Endothelial cell of umbilical vein (primary cell): Measurements from ENCODE around the gene TMPRSS15. TPM values are rescaled to one million over a fixed set of nuclear protein-coding genes. Genes with fewer than 3 reads are reported as not detected.

Experiments used
- BruUV-seq: library from RNA; stranded (reverse); fragments of 400-500 nt; replicated peaks from 2 replicates; lab custom pipeline; 2021; lab: Mats Ljungman, UMichigan
- CTCF ChIA-PET: fragments of 300-600, 350-600 bp; sonication (Branson Sonifier 250); formaldehyde crosslinking; loops from one replicate; lab custom pipeline; 2021; ENCODE audit warnings: antibody characterized with exemption, inconsistent platforms; lab: Charles Lee
- POLR2A ChIA-PET: fragments of 300-600, 350-600 bp; sonication (Branson Sonifier 250); formaldehyde crosslinking; loops from one replicate; lab custom pipeline; 2021; ENCODE audit warnings: antibody characterized with exemption, inconsistent platforms; lab: Charles Lee
- DNase-seq: peaks from one replicate; pipeline ENCODE4 v3.0.0-alpha.2; 2011; ENCODE audit warnings: low read depth, low spot score
- FAIRE-seq: peaks from 2 replicates; lab custom pipeline; 2011; peaks lifted over from hg19 to GRCh38; lab: Jason Lieb, UNC
- H2AFZ ChIP-seq: 2 replicates; pipeline ENCODE4 v1.6.0; 2012; ENCODE audit warnings: low read depth, low read length, control low read depth, inconsistent platforms
- H3K27ac ChIP-seq: 2 replicates; pipeline ENCODE4 v1.5.1; 2011; ENCODE audit warnings: low read depth, mild to moderate bottlenecking, control low read depth, low read length, moderate library complexity; ENCODE audit not compliant: insufficient read depth
- H3K27me3 ChIP-seq, 2 experiments: 2 replicates each; pipeline versions ENCODE4 v1.6.0 to v1.6.1; 2011; ENCODE audit warnings: low read length in 2 of 2, mixed read lengths in 1 of 2; ENCODE audit not compliant: control insufficient read depth in 2 of 2, insufficient read depth in 2 of 2
- H3K36me3 ChIP-seq, 2 experiments: 2 replicates in 1 of 2; 3 replicates in 1 of 2; pipeline ENCODE4 v1.5.1; 2011; ENCODE audit warnings: low read length in 2 of 2, mild to moderate bottlenecking in 1 of 2, moderate library complexity in 1 of 2; ENCODE audit not compliant: control insufficient read depth in 2 of 2, insufficient read depth in 2 of 2; ENCODE audit errors: extremely low read depth in 1 of 2
- H3K4me1 ChIP-seq: 3 replicates; pipeline ENCODE4 v1.5.1; 2011; ENCODE audit warnings: mild to moderate bottlenecking, low read length; ENCODE audit not compliant: control insufficient read depth, insufficient read depth; ENCODE audit errors: extremely low read depth
- H3K4me2 ChIP-seq: 2 replicates; pipeline ENCODE4 v1.6.1; 2011; ENCODE audit warnings: low read length, control low read depth, mixed read lengths; ENCODE audit not compliant: insufficient read depth
- H3K4me3 ChIP-seq, 3 experiments: fragments of 200-600 bp in 1 of 3; sonication (generic), shearing (Covaris generic) in 1 of 3; replicated peaks in 1 of 3; 2 replicates each; pipeline ENCODE4 v1.5.1; 2011 to 2016; ENCODE audit warnings: control low read depth in 3 of 3, low read length in 3 of 3, mild to moderate bottlenecking in 2 of 3, inconsistent platforms in 1 of 3, low read depth in 1 of 3, moderate library complexity in 1 of 3; ENCODE audit not compliant: insufficient read depth in 1 of 3
- H3K79me2 ChIP-seq: 2 replicates; pipeline ENCODE4 v1.6.0; 2012; ENCODE audit warnings: low read length, inconsistent platforms; ENCODE audit not compliant: control insufficient read depth, insufficient read depth
- H3K9ac ChIP-seq: replicated peaks from 2 replicates; pipeline ENCODE3; 2011; ENCODE audit warnings: low read length, control low read depth; ENCODE audit not compliant: insufficient read depth; ENCODE audit errors: extremely low read depth
- H3K9me1 ChIP-seq: replicated peaks from 3 replicates; pipeline ENCODE4 v1.6.0; 2011; ENCODE audit warnings: mild to moderate bottlenecking, low read length; ENCODE audit not compliant: control insufficient read depth, insufficient read depth; ENCODE audit errors: extremely low read depth
- H3K9me3 ChIP-seq: replicated peaks from 2 replicates; pipeline ENCODE4 v1.5.1; 2012; ENCODE audit warnings: low read length, inconsistent platforms; ENCODE audit not compliant: control insufficient read depth, insufficient read depth
- H4K20me1 ChIP-seq: replicated peaks from 2 replicates; pipeline ENCODE3; 2011; ENCODE audit warnings: mild to moderate bottlenecking, low read length; ENCODE audit not compliant: control insufficient read depth, insufficient read depth; ENCODE audit errors: extremely low read depth
- CTCF ChIP-seq, 2 donors: IDR thresholded peaks; 1 replicate in 1 of 2; 2 replicates in 1 of 2; pipeline ENCODE4 v1.5.1; 2011; ENCODE audit warnings: low read length in 2 of 2, mild to moderate bottlenecking in 2 of 2, moderate library complexity in 2 of 2, control low read depth in 1 of 2, inconsistent platforms in 1 of 2, low read depth in 1 of 2; ENCODE audit not compliant: insufficient read depth in 1 of 2; ENCODE audit errors: extremely low read depth in 1 of 2
- EZH2 ChIP-seq: IDR thresholded peaks from 2 replicates; pipeline ENCODE4 v1.6.1; 2012; ENCODE audit warnings: borderline replicate concordance, low read depth, mild to moderate bottlenecking, moderate library complexity, low read length, inconsistent platforms; ENCODE audit not compliant: severe bottlenecking
- FOS ChIP-seq: IDR thresholded peaks from 2 replicates; pipeline ENCODE4 v1.6.1; 2011; ENCODE audit warnings: mild to moderate bottlenecking, low read length, moderate library complexity, borderline replicate concordance; ENCODE audit not compliant: insufficient read depth
- GATA2 ChIP-seq: IDR thresholded peaks from 2 replicates; pipeline ENCODE4 v1.7.0; 2011; ENCODE audit warnings: low read depth, mild to moderate bottlenecking, moderate library complexity, mixed read lengths, low read length; ENCODE audit not compliant: insufficient read length, insufficient read depth
- JUN ChIP-seq: IDR thresholded peaks from 2 replicates; pipeline ENCODE4 v1.6.1; 2011; ENCODE audit warnings: borderline replicate concordance, low read depth; ENCODE audit not compliant: insufficient read length, insufficient read depth
- MAX ChIP-seq: IDR thresholded peaks from 2 replicates; pipeline ENCODE4 v1.6.1; 2011; ENCODE audit not compliant: insufficient read depth, insufficient read length
- MYC ChIP-seq: IDR thresholded peaks from one replicate; pipeline ENCODE4 v1.6.1; 2011; ENCODE audit warnings: mild to moderate bottlenecking, low read depth, low read length
- POLR2A ChIP-seq: IDR thresholded peaks from 2 replicates; pipeline ENCODE4 v1.6.1; 2012; ENCODE audit warnings: low read depth, mild to moderate bottlenecking, control low read depth, low read length
- POLR2AphosphoS5 ChIP-seq: IDR thresholded peaks from 2 replicates; pipeline ENCODE4 v1.6.1; 2012; ENCODE audit warnings: low read depth, mild to moderate bottlenecking, control low read depth, low read length, moderate library complexity; ENCODE audit not compliant: insufficient read depth
- dilution Hi-C: fragments of 300-500 bp; cut with MboI; formaldehyde crosslinking; loops from one replicate; pipeline ENCODE4 v1.15.0; 2019; ENCODE audit warnings: low sequenced_read_pairs; ENCODE audit not compliant: extremely low pct_ligation_motif_present
- intact Hi-C: fragments of 100-400 bp; cut with micrococcal nuclease; formaldehyde crosslinking; loops from one replicate; pipeline ENCODE4 v1.10.0; 2022
- polyA plus RNA-seq, 4 experiments: library from polyadenylated mRNA; depleted of rRNA in 3 of 4; stranded (reverse) in 3 of 4; unstranded in 1 of 4; fragments of >200 nt; gene quantifications; 2 replicates each; pipeline versions ENCODE4 v1.2.1 to v1.2.3, GENCODE V29; 2011 to 2012; ENCODE audit warnings: missing spikeins in 1 of 4
- total RNA-seq: library from RNA; stranded (reverse); gene quantifications from 2 replicates; pipeline ENCODE4 v1.2.3, GENCODE V29; 2021

TMPRSS15 gene
- total and polyA plus RNA-seq, 2 donors (not counting 3 experiments of a cell fraction or from before 2014, with no cell fraction given) = not detected

- no peak overlapping the region for H3K27ac ChIP-seq
- BruUV-seq = no TSS peak
- ChIA-PET POLR2A (no interaction called here), CTCF (interaction anchor here (0.7 to 2.4 kb wide), 3 partner anchors 13 to 212 kb away, joined by 3 to 10 read pairs (median 3); no protein-coding TSS in a partner anchor)
- H3K4me3 ChIP-seq = no peak overlapping the region
- H3K9ac ChIP-seq = no peak overlapping the region
- H4K20me1 ChIP-seq = no peaks in the 10 kb centered on the region
- H3K79me2 ChIP-seq = no peaks in the 10 kb centered on the region
- H2AFZ ChIP-seq = no peak overlapping the region
- H3K27me3 ChIP-seq = no peaks in the 10 kb centered on the region
- DNase-seq (no peak), FAIRE-seq (no peak)
- dilution Hi-C loops = no loop called here
- H3K9me1 ChIP-seq = no peaks in the 10 kb centered on the region
- no peaks in the 10 kb centered on the region for H3K9me3 ChIP-seq
- intact Hi-C loops = no loop called here
- TF ChIP-seq MAX = no peak
- no peak for TF ChIP-seq POLR2AphosphoS5
- no peak for TF ChIP-seq FOS
- no peak for TF ChIP-seq JUN
- no peak for TF ChIP-seq EZH2
- TF ChIP-seq CTCF (IDR thresholded peaks at IDR 0.05; ENCODE audit: extremely low read depth in 1 of 2, insufficient read depth in 1 of 2, low read depth in 1 of 2, low read length in 2 of 2) = no peak
- TF ChIP-seq GATA2 = no peak
- TF ChIP-seq POLR2A = no peak
- no peak for TF ChIP-seq MYC
- no peaks in the 10 kb centered on the region for H3K36me3 ChIP-seq
- H3K4me2 ChIP-seq = no peak overlapping the region
- H3K4me1 ChIP-seq = no peaks in the 10 kb centered on the region
These were observed 150.9 kb downstream of the TMPRSS15 start for GRCh38 chr21:18252680-18253079.
